Mesenchymal stem cell (in vitro differentiated cells and primary cell): ENCODE data around the gene ZNF576.
"Not testable (repeated sequence)": the region's sequence is repeated elsewhere in the genome, so short reads cannot be mapped to it uniquely, and the experiment has no call there.

ENCODE experiments used
- DNase-seq: peaks from one replicate; pipeline ENCODE4 v3.0.0-alpha.2; 2013
- H2AFZ ChIP-seq: one replicate; pipeline ENCODE4 v1.6.1; 2013; ENCODE audit warnings: low read depth, mild to moderate bottlenecking, control low read depth, inconsistent platforms, low read length, moderate library complexity
- H2AK5ac ChIP-seq: 2 replicates; pipeline ENCODE4 v1.6.1; 2013; ENCODE audit warnings: low read length, moderate library complexity, mild to moderate bottlenecking, inconsistent platforms; ENCODE audit not compliant: severe bottlenecking
- H2BK120ac ChIP-seq: one replicate; pipeline ENCODE4 v1.6.1; 2013; ENCODE audit warnings: low read depth, mild to moderate bottlenecking, inconsistent platforms, low read length, moderate library complexity
- H2BK12ac ChIP-seq, 2 experiments: one replicate each; pipeline ENCODE4 v1.6.1; 2013; ENCODE audit warnings: inconsistent platforms in 2 of 2, low read length in 2 of 2, mild to moderate bottlenecking in 2 of 2, moderate library complexity in 2 of 2, control low read depth in 1 of 2
- H2BK15ac ChIP-seq: one replicate; pipeline ENCODE4 v1.6.1; 2013; ENCODE audit warnings: mild to moderate bottlenecking, low read depth, inconsistent platforms; ENCODE audit not compliant: poor library complexity, severe bottlenecking
- H2BK5ac ChIP-seq: 2 replicates; pipeline ENCODE4 v1.6.1; 2013; ENCODE audit warnings: low read depth, mild to moderate bottlenecking, low read length, control low read depth, inconsistent platforms; ENCODE audit not compliant: poor library complexity, severe bottlenecking
- H3K14ac ChIP-seq, 2 experiments: one replicate each; pipeline ENCODE4 v1.6.1; 2013; ENCODE audit warnings: inconsistent platforms in 2 of 2, low read length in 2 of 2, control low read depth in 1 of 2, mild to moderate bottlenecking in 1 of 2, moderate library complexity in 1 of 2
- H3K18ac ChIP-seq, 2 experiments: one replicate each; pipeline ENCODE4 v1.6.1; 2013; ENCODE audit warnings: inconsistent platforms in 2 of 2, low read length in 2 of 2, control low read depth in 1 of 2, low read depth in 1 of 2, mild to moderate bottlenecking in 1 of 2
- H3K23ac ChIP-seq, 2 experiments: one replicate each; pipeline ENCODE4 v1.6.1; 2013; ENCODE audit warnings: inconsistent platforms in 2 of 2, low read length in 2 of 2, mild to moderate bottlenecking in 2 of 2, moderate library complexity in 2 of 2, control low read depth in 1 of 2
- H3K27ac ChIP-seq: 2 replicates; pipeline ENCODE4 v1.5.1; 2013; ENCODE audit warnings: mild to moderate bottlenecking, moderate library complexity, low read length, control low read depth, inconsistent platforms; ENCODE audit not compliant: poor library complexity, severe bottlenecking
- H3K27me3 ChIP-seq, 2 experiments: 2 replicates each; pipeline versions ENCODE4 v1.6.1 to v1.7.0; 2013; ENCODE audit warnings: low read length in 2 of 2, mild to moderate bottlenecking in 2 of 2, moderate library complexity in 2 of 2, control low read depth in 1 of 2, inconsistent platforms in 1 of 2; ENCODE audit not compliant: control insufficient read depth in 1 of 2, insufficient read depth in 1 of 2
- H3K36me3 ChIP-seq, 2 experiments: 2 replicates each; pipeline versions ENCODE4 v1.6.1 to v1.7.0; 2013; ENCODE audit warnings: low read length in 2 of 2, control low read depth in 1 of 2, inconsistent platforms in 1 of 2, low read depth in 1 of 2, mild to moderate bottlenecking in 1 of 2; ENCODE audit not compliant: insufficient read depth in 2 of 2, control insufficient read depth in 1 of 2
- H3K4ac ChIP-seq, 2 experiments: one replicate each; pipeline ENCODE4 v1.6.1; 2013; ENCODE audit warnings: inconsistent platforms in 2 of 2, low read length in 2 of 2, mild to moderate bottlenecking in 2 of 2, moderate library complexity in 2 of 2, control low read depth in 1 of 2, low read depth in 1 of 2
- H3K4me1 ChIP-seq: 2 replicates; pipeline ENCODE4 v1.6.1; 2013; ENCODE audit warnings: low read depth, low read length, control low read depth; ENCODE audit not compliant: control insufficient read depth, insufficient read depth
- H3K4me2 ChIP-seq: 2 replicates; pipeline ENCODE4 v1.6.1; 2013; ENCODE audit warnings: low read length, mild to moderate bottlenecking, inconsistent platforms; ENCODE audit not compliant: poor library complexity, severe bottlenecking
- H3K4me3 ChIP-seq, 2 experiments: 2 replicates each; pipeline versions ENCODE4 v1.5.1 to v1.7.0; 2013; ENCODE audit warnings: low read length in 2 of 2, mild to moderate bottlenecking in 2 of 2, control low read depth in 1 of 2, low read depth in 1 of 2; ENCODE audit not compliant: insufficient read depth in 1 of 2
- H3K79me1 ChIP-seq: replicated peaks from 2 replicates; pipeline ENCODE4 v1.6.1; 2013; ENCODE audit warnings: mild to moderate bottlenecking, control low read depth, low read length, inconsistent platforms; ENCODE audit not compliant: poor library complexity, severe bottlenecking
- H3K9ac ChIP-seq: 2 replicates; pipeline ENCODE4 v1.7.0; 2013; ENCODE audit warnings: mild to moderate bottlenecking, low read length, moderate library complexity
- H3K9me3 ChIP-seq: 2 replicates; pipeline ENCODE4 v1.7.0; 2013; ENCODE audit warnings: mild to moderate bottlenecking, low read length; ENCODE audit not compliant: control insufficient read depth
- H4K8ac ChIP-seq: one replicate; pipeline ENCODE4 v1.6.1; 2013; ENCODE audit warnings: inconsistent platforms, mild to moderate bottlenecking, low read length, moderate library complexity
- H4K91ac ChIP-seq: one replicate; pipeline ENCODE4 v1.6.1; 2013; ENCODE audit warnings: mild to moderate bottlenecking, low read length, inconsistent platforms
- WGBS: methylation state at CpG from one replicate; pipeline ENCODE4 v1.1.7; 2013; ENCODE audit warnings: mixed read lengths; 5-methylcytosine and 5-hydroxymethylcytosine counted together

The ZNF576 gene

DNA sequence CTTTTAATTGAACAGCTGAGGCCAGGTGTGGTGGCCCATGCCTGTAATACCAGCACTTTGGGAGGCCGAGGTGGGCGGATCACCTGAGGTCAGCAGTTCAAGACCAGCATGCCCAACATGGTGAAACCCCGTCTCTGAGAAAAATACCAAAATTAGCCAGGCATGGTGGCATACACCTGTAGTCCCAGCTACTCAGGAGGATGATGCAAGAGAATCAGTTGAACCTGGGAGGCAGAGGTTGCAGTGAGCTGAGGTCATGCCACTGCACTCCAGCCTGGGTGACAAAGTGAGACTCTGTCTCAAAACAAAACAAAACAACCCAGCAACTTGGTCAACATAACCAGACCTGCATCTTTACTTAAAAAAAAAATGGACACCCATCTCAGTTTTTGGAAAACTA lies 9.4 kb upstream of the ZNF576 start:
- not testable (repeated sequence) for H4K91ac ChIP-seq, H2BK5ac ChIP-seq, H3K27me3 ChIP-seq, H3K9me3 ChIP-seq, H2BK15ac ChIP-seq, H3K18ac ChIP-seq, H3K4me3 ChIP-seq, H3K27ac ChIP-seq, H4K8ac ChIP-seq, H3K23ac ChIP-seq, H2BK120ac ChIP-seq, H3K9ac ChIP-seq, H2BK12ac ChIP-seq, H3K14ac ChIP-seq, H3K4me2 ChIP-seq, H2AK5ac ChIP-seq, H2AFZ ChIP-seq, DNase-seq, H3K4ac ChIP-seq
- H3K79me1 ChIP-seq = peaks cover 27% of the 10 kb centered on the region
- peaks cover 12% of the 10 kb centered on the region for H3K4me1 ChIP-seq
- peaks cover 35 to 60% of the 10 kb centered on the region in 2 experiments for H3K36me3 ChIP-seq
- 96% methylated on average over 3 of the region's 3 CpGs for WGBS

DNA sequence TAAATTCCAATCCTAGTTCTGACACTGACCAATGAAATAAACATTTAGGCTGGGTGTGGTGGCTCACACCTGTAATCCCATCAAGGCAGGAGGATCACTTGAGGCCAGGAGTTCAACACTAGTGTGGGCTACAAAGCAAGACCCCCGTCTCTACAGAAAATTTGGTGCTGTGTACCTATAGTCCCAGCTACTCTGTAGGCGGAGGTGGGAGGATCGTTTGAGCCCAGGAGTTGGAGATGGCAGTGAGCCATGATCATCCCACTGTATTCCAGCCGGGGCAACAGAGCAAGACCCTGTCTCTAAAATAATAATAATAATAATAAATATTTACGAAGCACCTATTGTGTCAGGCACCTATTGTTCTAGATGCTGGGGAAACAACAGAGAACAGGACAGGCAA lies 7.1 kb upstream of the ZNF576 start:
- H4K8ac ChIP-seq = no peak overlapping the region
- no peak overlapping the region for H2BK120ac ChIP-seq
- no peaks in the 10 kb centered on the region for H3K27me3 ChIP-seq
- peaks cover 17% of the 10 kb centered on the region for H3K4me1 ChIP-seq
- H3K27ac ChIP-seq = no peak overlapping the region
- WGBS = 100% methylated on average over 2 of the region's 5 CpGs
- no peak overlapping the region for H3K18ac ChIP-seq
- H3K23ac ChIP-seq = no peak overlapping the region
- no peak overlapping the region for H3K9ac ChIP-seq
- H3K4me2 ChIP-seq = no peak overlapping the region
- no peaks in the 10 kb centered on the region for H3K9me3 ChIP-seq
- no peak overlapping the region for H2BK15ac ChIP-seq
- H2BK5ac ChIP-seq = no peak overlapping the region
- no peak overlapping the region for H3K4me3 ChIP-seq
- peaks cover 57 to 81% of the 10 kb centered on the region in 2 experiments for H3K36me3 ChIP-seq
- no peak overlapping the region for H2AK5ac ChIP-seq
- H2BK12ac ChIP-seq = no peak overlapping the region
- no peak overlapping the region for H3K14ac ChIP-seq
- DNase-seq = no peak
- H2AFZ ChIP-seq = no peak overlapping the region
- no peak overlapping the region for H3K4ac ChIP-seq
- H3K79me1 ChIP-seq = peaks cover 36% of the 10 kb centered on the region
- no peak overlapping the region for H4K91ac ChIP-seq

DNA sequence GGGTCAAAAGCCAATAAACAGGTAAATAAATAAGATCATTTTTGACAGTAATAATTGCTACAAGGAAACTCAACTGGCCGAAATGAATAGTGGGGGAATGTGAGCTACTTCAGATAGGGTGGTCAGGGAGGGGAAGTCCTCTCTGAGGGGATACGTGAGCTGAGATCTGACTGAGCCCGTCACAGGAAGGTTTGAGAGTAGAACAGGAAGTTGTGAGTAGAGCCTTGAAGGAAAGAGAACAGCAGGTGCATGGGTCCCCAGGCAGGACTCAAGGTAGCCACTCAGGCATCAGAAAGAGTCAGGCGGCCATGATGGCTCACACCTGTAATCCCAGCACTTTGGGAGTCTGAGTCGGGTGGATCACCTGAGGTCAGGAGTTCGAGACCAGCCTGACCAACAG lies 6.7 kb upstream of the ZNF576 start:
- no peak for DNase-seq
- Histone ChIP-seq H3K4me2 (no peak overlapping the region), H3K23ac (no peak overlapping the region), H3K27ac (no peak overlapping the region), H2BK5ac (no peak overlapping the region), H2BK12ac (no peak overlapping the region), H3K36me3 (peaks cover 58 to 79% of the 10 kb centered on the region in 2 experiments), H2BK120ac (no peak overlapping the region), H3K9ac (no peak overlapping the region), H3K4me1 (peaks cover 16% of the 10 kb centered on the region), H3K4me3 (no peak overlapping the region), H3K4ac (no peak overlapping the region), H4K91ac (no peak overlapping the region), H3K9me3 (no peaks in the 10 kb centered on the region), H4K8ac (no peak overlapping the region), H2AK5ac (no peak overlapping the region), H3K79me1 (peaks cover 36% of the 10 kb centered on the region), H2AFZ (no peak overlapping the region), H3K18ac (no peak overlapping the region), H3K27me3 (no peaks in the 10 kb centered on the region), H2BK15ac (no peak overlapping the region), H3K14ac (no peak overlapping the region)
- WGBS = 95% methylated on average over 6 of the region's 6 CpGs

DNA sequence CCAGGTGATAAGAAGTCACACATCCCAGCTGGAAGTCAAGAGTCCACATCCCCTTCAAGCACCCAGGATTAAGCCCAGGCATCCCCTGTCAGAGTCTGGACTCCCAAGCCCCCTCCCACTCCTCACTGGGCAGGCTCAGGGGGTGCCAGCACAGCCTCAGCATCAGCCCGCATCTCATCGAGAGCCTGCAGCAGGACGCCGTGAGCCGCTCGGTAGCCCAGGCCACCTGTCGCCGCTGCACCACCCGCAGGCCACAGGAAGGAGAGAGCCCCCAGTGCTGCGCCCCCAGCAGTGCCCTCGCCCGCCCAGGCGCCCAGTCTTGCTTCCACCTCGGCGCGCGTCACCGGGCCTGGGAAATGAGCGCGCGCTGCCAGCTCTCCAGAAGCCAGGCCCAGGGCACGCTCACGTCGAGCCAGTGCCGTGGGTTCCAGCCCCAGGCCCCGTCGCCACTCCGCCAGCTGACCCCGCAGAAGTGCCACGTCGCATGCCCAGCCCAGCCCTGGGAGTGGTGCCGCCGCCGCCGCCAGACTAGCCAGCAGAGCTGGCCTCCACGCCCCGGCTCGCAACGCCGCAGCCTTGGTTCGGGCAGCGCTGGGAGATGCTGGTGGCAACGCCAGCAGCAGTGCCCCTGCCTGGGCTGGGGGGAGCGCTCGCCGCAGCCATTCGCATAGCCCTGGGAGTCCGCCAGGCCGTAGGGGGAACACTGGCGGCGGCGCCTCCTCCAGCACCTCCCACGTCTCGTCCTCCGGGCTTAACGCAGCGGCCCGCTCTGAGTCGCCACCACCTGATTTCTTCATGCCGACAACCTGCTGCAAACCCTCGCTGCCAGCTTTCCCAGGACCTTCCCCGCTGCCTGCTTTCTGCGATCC lies 4.3 kb upstream of the ZNF576 start:
- no peak overlapping the region for H2BK12ac ChIP-seq
- H3K14ac ChIP-seq = no peak overlapping the region
- no peaks in the 10 kb centered on the region for H3K9me3 ChIP-seq
- H3K4ac ChIP-seq = no peak overlapping the region
- peaks cover 15% of the 10 kb centered on the region for H3K4me1 ChIP-seq
- H2AK5ac ChIP-seq = no peak overlapping the region
- H3K18ac ChIP-seq = no peak overlapping the region
- H2AFZ ChIP-seq = no peak overlapping the region
- H3K23ac ChIP-seq = no peak overlapping the region
- no peak overlapping the region for H3K27ac ChIP-seq
- no peak overlapping the region for H3K9ac ChIP-seq
- no peak overlapping the region for H2BK120ac ChIP-seq
- H2BK15ac ChIP-seq = no peak overlapping the region
- peaks cover 28% of the 10 kb centered on the region for H3K79me1 ChIP-seq
- no peak overlapping the region for H2BK5ac ChIP-seq
- DNase-seq = no peak
- peaks cover 52 to 56% of the 10 kb centered on the region in 2 experiments for H3K36me3 ChIP-seq
- 98% methylated on average over 63 of the region's 63 CpGs for WGBS
- no peaks in the 10 kb centered on the region for H3K27me3 ChIP-seq
- no peak overlapping the region for H3K4me3 ChIP-seq
- H4K8ac ChIP-seq = no peak overlapping the region
- no peak overlapping the region for H3K4me2 ChIP-seq
- H4K91ac ChIP-seq = no peak overlapping the region
